ENCODE measurements around the gene MAMLD1.

- TF ChIP-seq, protein P1, sequence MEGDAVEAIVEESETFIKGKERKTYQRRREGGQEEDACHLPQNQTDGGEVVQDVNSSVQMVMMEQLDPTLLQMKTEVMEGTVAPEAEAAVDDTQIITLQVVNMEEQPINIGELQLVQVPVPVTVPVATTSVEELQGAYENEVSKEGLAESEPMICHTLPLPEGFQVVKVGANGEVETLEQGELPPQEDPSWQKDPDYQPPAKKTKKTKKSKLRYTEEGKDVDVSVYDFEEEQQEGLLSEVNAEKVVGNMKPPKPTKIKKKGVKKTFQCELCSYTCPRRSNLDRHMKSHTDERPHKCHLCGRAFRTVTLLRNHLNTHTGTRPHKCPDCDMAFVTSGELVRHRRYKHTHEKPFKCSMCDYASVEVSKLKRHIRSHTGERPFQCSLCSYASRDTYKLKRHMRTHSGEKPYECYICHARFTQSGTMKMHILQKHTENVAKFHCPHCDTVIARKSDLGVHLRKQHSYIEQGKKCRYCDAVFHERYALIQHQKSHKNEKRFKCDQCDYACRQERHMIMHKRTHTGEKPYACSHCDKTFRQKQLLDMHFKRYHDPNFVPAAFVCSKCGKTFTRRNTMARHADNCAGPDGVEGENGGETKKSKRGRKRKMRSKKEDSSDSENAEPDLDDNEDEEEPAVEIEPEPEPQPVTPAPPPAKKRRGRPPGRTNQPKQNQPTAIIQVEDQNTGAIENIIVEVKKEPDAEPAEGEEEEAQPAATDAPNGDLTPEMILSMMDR (IDR thresholded peaks at IDR 0.05) = no peak
- no peak for TF ChIP-seq POLR2A (IDR thresholded peaks at IDR 0.05)
Observed at GRCh38 chrX:150513544-150513943, 150.4 kb downstream of the MAMLD1 start.
